HUES64 (cell line): ENCODE results near the gene HS1BP3.

Experiments
- H3K27ac ChIP-seq: 2 replicates; pipeline ENCODE4 v1.7.0; 2013; ENCODE audit warnings: low read depth, low read length, inconsistent platforms
- H3K27me3 ChIP-seq: 2 replicates; pipeline ENCODE4 v1.6.1; 2013; ENCODE audit warnings: mild to moderate bottlenecking, low read length; ENCODE audit not compliant: insufficient read depth
- H3K36me3 ChIP-seq: 2 replicates; pipeline ENCODE4 v1.6.1; 2013; ENCODE audit warnings: mild to moderate bottlenecking, low read length; ENCODE audit not compliant: insufficient read depth
- H3K4me1 ChIP-seq: 2 replicates; pipeline ENCODE4 v1.6.1; 2013; ENCODE audit warnings: mild to moderate bottlenecking, low read length, moderate library complexity; ENCODE audit not compliant: insufficient read depth
- H3K4me3 ChIP-seq: 2 replicates; pipeline ENCODE4 v1.5.1; 2013; ENCODE audit warnings: mild to moderate bottlenecking, low read length, moderate library complexity
- H3K9ac ChIP-seq: 2 replicates; pipeline ENCODE4 v1.6.1; 2013; ENCODE audit warnings: mild to moderate bottlenecking, low read depth, low read length
- H3K9me3 ChIP-seq: 2 replicates; pipeline ENCODE4 v1.6.1; 2013; ENCODE audit warnings: low read depth, low read length; ENCODE audit not compliant: insufficient read depth
- whole genome bisulfite sequencing: fragments of 150-250, 120-280 bp; methylation state at CpG from one replicate; pipeline ENCODE4 v1.1.7; 2013; ENCODE audit warnings: missing lambda C conversion rate; 5-methylcytosine and 5-hydroxymethylcytosine counted together

HS1BP3 gene

DNA sequence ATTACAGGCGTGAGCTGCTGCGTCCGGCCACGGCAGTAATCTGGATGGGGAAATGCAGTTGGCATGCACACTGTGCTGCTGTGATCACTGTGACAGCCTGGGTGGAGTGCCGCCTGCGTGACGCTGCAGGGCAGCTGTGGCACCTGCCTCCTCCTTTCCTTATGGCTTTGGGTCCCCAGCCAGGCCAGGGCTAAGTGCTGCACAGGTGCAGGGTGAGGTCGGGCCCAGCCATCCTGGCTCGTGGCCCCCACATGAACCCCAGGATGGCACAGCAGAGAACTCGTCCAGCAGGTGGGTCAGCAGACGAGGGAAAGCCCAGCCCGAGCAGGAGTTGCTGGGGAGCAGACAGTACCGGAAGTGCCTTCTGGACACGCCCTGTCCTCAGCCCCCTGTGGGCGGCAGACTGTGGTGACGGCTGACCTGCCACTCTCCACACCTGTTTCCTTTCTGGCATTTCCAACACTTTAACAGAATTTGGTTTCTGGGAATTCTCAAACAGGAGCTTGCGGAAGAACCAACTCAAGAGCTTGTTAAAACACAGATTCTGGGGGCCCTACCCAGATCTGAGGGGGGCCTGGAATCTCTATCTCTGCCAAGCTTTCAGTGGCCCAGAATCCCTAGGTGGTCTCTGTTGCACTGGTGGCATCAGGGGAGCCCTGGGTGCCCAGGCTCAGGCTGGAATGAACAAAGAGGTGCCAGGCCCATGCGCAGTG lies 16.9 kb downstream of the HS1BP3 start:
- Histone ChIP-seq H3K27ac (no peak overlapping the region), H3K27me3 (no peaks in the 10 kb centered on the region), H3K9ac (no peak overlapping the region), H3K36me3 (no peaks in the 10 kb centered on the region), H3K4me3 (no peak overlapping the region), H3K4me1 (peaks cover 4% of the 10 kb centered on the region), H3K9me3 (no peaks in the 10 kb centered on the region)
- WGBS = 88% methylated on average over 18 of the region's 18 CpGs

- WGBS = 81% methylated on average over 4 of the region's 4 CpGs
These were observed 17.9 kb downstream of the HS1BP3 start for GRCh38 chr2:20633001-20633400.

GRCh38 chr2:20632446-20632990 lies 18.4 kb downstream of the HS1BP3 start:
- H3K4me3 ChIP-seq = no peak overlapping the region
- peaks cover 4% of the 10 kb centered on the region for H3K4me1 ChIP-seq
- H3K9ac ChIP-seq = no peak overlapping the region
- WGBS = 85% methylated on average over 7 of the region's 7 CpGs
- H3K36me3 ChIP-seq = no peaks in the 10 kb centered on the region
- H3K27ac ChIP-seq = no peak overlapping the region
- no peaks in the 10 kb centered on the region for H3K27me3 ChIP-seq
- H3K9me3 ChIP-seq = no peaks in the 10 kb centered on the region

More at GRCh38 chr2:20633001-20633400, 17.9 kb downstream of the HS1BP3 start:
- Histone ChIP-seq H3K4me3 (no peak overlapping the region), H3K9me3 (no peaks in the 10 kb centered on the region), H3K9ac (no peak overlapping the region), H3K4me1 (peaks cover 4% of the 10 kb centered on the region), H3K27me3 (no peaks in the 10 kb centered on the region), H3K27ac (no peak overlapping the region), H3K36me3 (no peaks in the 10 kb centered on the region)

DNA sequence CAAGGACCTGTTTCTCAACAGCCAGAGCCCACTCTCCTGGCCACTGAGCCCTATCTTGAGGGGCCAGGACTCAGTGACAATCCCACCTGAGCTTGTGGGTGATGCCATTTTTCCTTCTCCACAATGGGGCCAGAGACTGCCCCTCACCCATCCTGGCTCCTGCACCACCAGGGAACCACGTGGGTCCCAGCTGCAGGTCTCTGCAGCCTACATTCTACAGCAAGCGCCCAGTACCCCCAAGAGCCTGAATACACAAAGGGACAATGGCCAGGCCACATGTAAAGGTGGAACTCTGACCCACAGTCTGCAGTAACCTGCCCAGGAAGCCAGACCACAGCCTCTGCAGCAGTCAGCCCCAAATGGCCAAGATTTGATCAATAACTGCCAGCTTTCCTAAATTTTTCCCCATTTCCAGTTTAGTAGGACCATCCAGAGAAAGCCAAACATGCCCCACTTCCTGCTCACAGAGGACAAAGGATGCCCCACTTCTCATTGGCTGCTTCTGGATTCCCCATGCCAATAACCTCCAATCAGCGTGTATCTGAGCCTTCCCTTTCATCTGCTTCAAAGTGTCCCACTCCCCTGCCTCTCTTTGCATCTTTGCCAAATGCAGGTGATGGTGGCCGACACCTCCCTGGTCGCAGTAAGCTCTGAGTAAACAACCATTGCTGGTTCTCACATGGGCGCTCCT lies 19.1 kb downstream of the HS1BP3 start:
- 88% methylated on average over 6 of the region's 6 CpGs for WGBS
- Histone ChIP-seq H3K27ac (no peak overlapping the region), H3K4me1 (peaks cover 4% of the 10 kb centered on the region), H3K4me3 (no peak overlapping the region), H3K9ac (no peak overlapping the region), H3K27me3 (no peaks in the 10 kb centered on the region), H3K36me3 (no peaks in the 10 kb centered on the region), H3K9me3 (no peaks in the 10 kb centered on the region)

DNA sequence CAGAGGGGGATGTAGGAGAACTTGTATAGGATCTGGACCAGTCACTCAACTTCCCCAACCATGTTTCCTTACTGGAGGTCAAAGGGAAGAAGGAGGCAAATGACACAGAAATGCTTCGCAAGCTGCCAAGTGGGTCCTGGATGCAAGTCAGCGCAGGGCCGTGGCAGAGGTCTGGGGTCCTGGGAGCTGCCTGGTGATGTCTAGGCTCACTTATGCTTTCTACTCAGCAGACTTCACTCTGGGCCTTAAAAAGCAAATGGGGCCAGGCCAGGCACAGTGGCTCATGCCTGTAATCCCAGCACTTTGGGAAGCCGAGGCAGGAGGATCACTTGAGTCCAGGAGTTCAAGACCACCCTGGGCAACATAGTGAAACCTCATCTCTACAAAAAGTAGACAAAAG lies 19.9 kb downstream of the HS1BP3 start:
- H3K4me1 ChIP-seq = peaks cover 4% of the 10 kb centered on the region
- H3K27me3 ChIP-seq = no peaks in the 10 kb centered on the region
- H3K9me3 ChIP-seq = no peaks in the 10 kb centered on the region

GRCh38 chr2:20629581-20630171 lies 21.2 kb downstream of the HS1BP3 start:
- H3K4me3 ChIP-seq = no peak overlapping the region
- H3K27ac ChIP-seq = no peak overlapping the region
- no peaks in the 10 kb centered on the region for H3K27me3 ChIP-seq
- H3K4me1 ChIP-seq = no peaks in the 10 kb centered on the region; the same call in 1 of the 2 replicates
- no peak overlapping the region for H3K9ac ChIP-seq
- WGBS = 93% methylated on average over 12 of the region's 12 CpGs
- no peaks in the 10 kb centered on the region for H3K36me3 ChIP-seq
- no peaks in the 10 kb centered on the region for H3K9me3 ChIP-seq

More for the DNA sequence above, 19.9 kb downstream of the HS1BP3 start:
- no peaks in the 10 kb centered on the region for H3K36me3 ChIP-seq
- H3K27ac ChIP-seq = no peak overlapping the region
- no peak overlapping the region for H3K4me3 ChIP-seq
- 93% methylated on average over 4 of the region's 4 CpGs for WGBS
- H3K9ac ChIP-seq = no peak overlapping the region

DNA sequence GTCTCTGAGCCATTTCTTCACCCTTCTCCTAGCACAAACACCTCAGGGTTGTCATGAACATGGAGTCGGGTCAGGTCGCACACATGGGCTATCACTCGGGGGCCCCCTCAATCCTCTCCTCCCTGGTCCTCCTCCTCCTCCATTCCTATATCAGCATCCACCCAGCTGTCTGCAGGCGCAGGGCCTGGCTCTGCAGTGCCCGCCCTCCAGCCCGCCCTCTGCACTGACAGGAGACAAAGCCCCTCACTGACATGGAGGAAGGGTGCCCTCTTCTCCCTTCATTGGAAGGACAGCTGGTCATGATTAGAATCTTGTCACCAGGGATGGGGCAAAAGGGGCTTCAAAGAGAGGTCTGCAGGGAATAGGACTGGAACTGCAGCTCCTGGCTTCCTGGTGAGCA lies 21.7 kb downstream of the HS1BP3 start:
- no peak overlapping the region for H3K27ac ChIP-seq
- no peaks in the 10 kb centered on the region for H3K27me3 ChIP-seq
- no peak overlapping the region for H3K4me3 ChIP-seq
- H3K4me1 ChIP-seq = no peaks in the 10 kb centered on the region
- no peaks in the 10 kb centered on the region for H3K9me3 ChIP-seq
- peaks cover 3% of the 10 kb centered on the region; the same call in 1 of the 2 replicates for H3K36me3 ChIP-seq
- WGBS = 80% methylated on average over 6 of the region's 6 CpGs
- H3K9ac ChIP-seq = no peak overlapping the region

- H3K36me3 ChIP-seq = peaks cover 4% of the 10 kb centered on the region; the same call in 1 of the 2 replicates
- WGBS = 88% methylated on average over 16 of the region's 16 CpGs
- no peaks in the 10 kb centered on the region for H3K9me3 ChIP-seq
- H3K9ac ChIP-seq = no peak overlapping the region
- no peak overlapping the region for H3K4me3 ChIP-seq
- H3K27ac ChIP-seq = no peak overlapping the region
- H3K4me1 ChIP-seq = no peaks in the 10 kb centered on the region
- H3K27me3 ChIP-seq = no peaks in the 10 kb centered on the region
These were observed 23.1 kb downstream of the HS1BP3 start for GRCh38 chr2:20627712-20628380.

DNA sequence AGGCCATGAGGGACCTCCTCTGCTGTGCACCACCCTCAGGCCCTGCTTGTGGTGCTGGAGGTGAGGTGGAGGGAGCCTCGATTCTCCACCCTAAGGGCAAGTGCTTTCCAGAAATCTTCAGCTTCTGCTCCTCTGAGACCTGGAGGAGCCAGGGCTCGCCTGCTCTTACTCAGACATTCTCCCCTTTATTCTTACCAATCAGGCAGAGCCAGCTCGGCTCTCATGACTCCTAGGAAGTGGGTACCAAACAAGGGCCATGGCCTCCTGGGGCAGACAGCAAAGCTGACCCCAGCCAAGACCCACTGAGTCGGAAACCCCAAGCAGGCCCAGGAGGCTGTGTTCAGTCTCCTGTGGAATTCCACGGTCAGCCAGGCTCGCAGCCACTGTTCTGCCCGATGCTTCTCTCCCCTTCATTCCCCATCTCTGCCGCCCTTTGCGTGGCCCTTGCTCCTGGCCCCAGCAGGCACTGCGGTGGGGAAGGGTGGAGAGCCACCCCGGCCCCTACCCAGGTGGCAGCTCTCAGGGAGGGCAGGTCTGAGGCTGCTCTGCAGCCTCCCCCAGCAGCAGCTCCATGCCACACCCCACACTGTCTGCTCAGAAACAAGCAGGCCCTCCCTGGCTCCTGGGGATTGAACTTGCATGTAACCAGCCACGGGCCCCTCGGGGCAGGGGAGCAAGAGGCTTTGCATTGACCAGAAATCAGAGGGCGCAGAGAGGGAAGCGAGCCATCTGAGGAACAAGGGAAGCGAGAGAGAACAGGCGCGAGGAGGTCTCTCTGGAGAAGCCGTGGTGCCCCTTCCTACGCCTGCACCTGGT lies 24.0 kb downstream of the HS1BP3 start:
- Histone ChIP-seq H3K27ac (no peak overlapping the region), H3K9ac (no peak overlapping the region), H3K4me1 (no peaks in the 10 kb centered on the region), H3K4me3 (no peak overlapping the region), H3K9me3 (no peaks in the 10 kb centered on the region), H3K36me3 (peaks cover 4% of the 10 kb centered on the region; the same call in 1 of the 2 replicates), H3K27me3 (no peaks in the 10 kb centered on the region)
- WGBS = 88% methylated on average over 20 of the region's 20 CpGs

GRCh38 chr2:20626392-20626697 lies 24.6 kb downstream of the HS1BP3 start:
- no peaks in the 10 kb centered on the region for H3K4me1 ChIP-seq
- H3K27me3 ChIP-seq = no peaks in the 10 kb centered on the region
- no peaks in the 10 kb centered on the region for H3K9me3 ChIP-seq
- H3K27ac ChIP-seq = no peak overlapping the region
- no peak overlapping the region for H3K4me3 ChIP-seq
- WGBS = 94% methylated on average over 2 of the region's 2 CpGs
- H3K9ac ChIP-seq = no peak overlapping the region
- peaks cover 4% of the 10 kb centered on the region; the same call in 1 of the 2 replicates for H3K36me3 ChIP-seq
